Colon (tissue), 2 donors: ENCODE results near the gene PACRGL.

Experiments
- FAIRE-seq: peaks from 2 replicates; lab custom pipeline; 2012; peaks lifted over from hg19 to GRCh38; lab: Jason Lieb, UNC
- donor health status: control.
- donor health status: control.

PACRGL gene

GRCh38 chr4:20700007-20700761 is at the start of gene PACRGL:
TSS of gene PACRGL (plus strand) at chr4:20700458. CDS start at chr4:20704482, 4,024 bp downstream.
- FAIRE-seq = no peak

- FAIRE-seq = no peak
Observed at GRCh38 chr4:20652226-20652885, 47.9 kb upstream of the PACRGL start.

- FAIRE-seq = no peak
Observed at GRCh38 chr4:20658456-20658855, 41.8 kb upstream of the PACRGL start.

GRCh38 chr4:20662851-20663250 is 37.4 kb upstream of the PACRGL start:
- FAIRE-seq = no peak

GRCh38 chr4:20666012-20666860 is 34.0 kb upstream of the PACRGL start:
- FAIRE-seq = no peak

- FAIRE-seq = no peak
Observed at GRCh38 chr4:20672262-20672661, 28.0 kb upstream of the PACRGL start.

- FAIRE-seq = no peak
Observed at GRCh38 chr4:20675786-20676185, 24.5 kb upstream of the PACRGL start.

- FAIRE-seq = no peak
Observed at GRCh38 chr4:20676501-20677197, 23.6 kb upstream of the PACRGL start.

GRCh38 chr4:20678400-20678799 is 21.9 kb upstream of the PACRGL start:
- FAIRE-seq = no peak

- no peak for FAIRE-seq
Observed at GRCh38 chr4:20679951-20680350, 20.3 kb upstream of the PACRGL start.

- FAIRE-seq = no peak
Observed at GRCh38 chr4:20680736-20681135, 19.5 kb upstream of the PACRGL start.

GRCh38 chr4:20681271-20681670 is 19.0 kb upstream of the PACRGL start:
- no peak for FAIRE-seq

GRCh38 chr4:20682853-20683252 is 17.4 kb upstream of the PACRGL start:
- FAIRE-seq = no peak

- no peak for FAIRE-seq
Observed at GRCh38 chr4:20683766-20684165, 16.5 kb upstream of the PACRGL start.

- peak; percentile 94 for FAIRE-seq
Observed at GRCh38 chr4:20684852-20685763, 15.2 kb upstream of the PACRGL start.

- FAIRE-seq = no peak
Observed at GRCh38 chr4:20687864-20688263, 12.4 kb upstream of the PACRGL start.

GRCh38 chr4:20696815-20697214 is 3.4 kb upstream of the PACRGL start:
- FAIRE-seq = no peak

GRCh38 chr4:20698382-20698781 is 1.9 kb upstream of the PACRGL start:
- no peak for FAIRE-seq

GRCh38 chr4:20698820-20699219 is 1.4 kb upstream of the PACRGL start:
- no peak for FAIRE-seq

- no peak for FAIRE-seq
Observed at GRCh38 chr4:20711335-20711734, 11.1 kb downstream of the PACRGL start.

GRCh38 chr4:20723019-20723418 is 22.8 kb downstream of the PACRGL start:
- no peak for FAIRE-seq
